GM18870 (cell line): ENCODE measurements around the gene STRBP.
"Not testable (repeated sequence)": the region's sequence is repeated elsewhere in the genome, so short reads cannot be mapped to it uniquely, and the experiment has no call there.

Experiments used
- ATAC-seq: cut with Tn5 transposase; IDR thresholded peaks from one replicate; pipeline ENCODE4 v1.9.1; 2021; ENCODE audit warnings: moderate library complexity; ENCODE audit not compliant: unreplicated experiment

STRBP gene

DNA sequence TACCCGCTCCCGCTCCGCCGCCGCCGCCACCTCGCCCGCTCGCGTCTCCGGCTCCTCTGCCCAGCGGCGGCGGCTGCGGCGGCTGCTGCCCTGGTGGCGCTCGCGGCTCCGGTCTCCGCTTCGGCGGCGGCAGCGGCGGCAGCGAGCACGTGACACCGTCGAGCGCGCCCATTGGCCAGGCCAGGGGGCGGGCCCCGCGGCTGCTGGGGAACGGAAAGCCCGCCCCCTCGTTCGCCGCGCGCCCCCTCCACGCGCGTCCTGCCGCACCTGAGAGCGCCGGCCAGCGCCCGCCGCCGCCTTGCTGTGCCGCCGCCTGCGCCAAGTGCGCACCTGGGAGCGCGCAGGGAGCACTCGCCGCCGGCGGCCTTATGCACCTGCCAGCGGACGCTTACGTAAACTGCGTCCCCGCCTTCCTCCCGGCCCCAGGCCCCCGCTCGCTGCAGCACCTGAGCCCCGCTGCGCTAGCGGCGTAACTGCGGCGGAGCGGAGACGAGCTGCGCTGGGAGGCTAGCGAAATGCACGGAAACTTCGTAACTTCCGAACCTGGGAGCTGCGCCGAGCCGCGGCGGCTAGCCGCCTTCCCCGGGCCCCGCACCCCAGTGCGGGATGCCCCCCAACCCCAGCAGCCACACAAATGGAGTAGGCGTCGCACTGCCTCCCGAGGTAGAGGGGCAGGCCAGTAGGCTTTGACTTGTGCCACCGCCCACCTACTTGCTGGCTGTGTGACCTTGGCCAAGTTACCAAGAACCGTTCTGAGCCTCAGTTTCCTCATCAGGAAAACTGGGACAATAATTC is at the start of gene STRBP:
TSS of gene STRBP (minus strand) at position 122 of the 795 bp plus-strand sequence. CDS start 84,452 bp downstream, outside the sequence.
- peak; percentile 72 for ATAC-seq

GRCh38 chr9:123316053-123316718 is 47.8 kb upstream of the STRBP start:
- ATAC-seq = no peak

DNA sequence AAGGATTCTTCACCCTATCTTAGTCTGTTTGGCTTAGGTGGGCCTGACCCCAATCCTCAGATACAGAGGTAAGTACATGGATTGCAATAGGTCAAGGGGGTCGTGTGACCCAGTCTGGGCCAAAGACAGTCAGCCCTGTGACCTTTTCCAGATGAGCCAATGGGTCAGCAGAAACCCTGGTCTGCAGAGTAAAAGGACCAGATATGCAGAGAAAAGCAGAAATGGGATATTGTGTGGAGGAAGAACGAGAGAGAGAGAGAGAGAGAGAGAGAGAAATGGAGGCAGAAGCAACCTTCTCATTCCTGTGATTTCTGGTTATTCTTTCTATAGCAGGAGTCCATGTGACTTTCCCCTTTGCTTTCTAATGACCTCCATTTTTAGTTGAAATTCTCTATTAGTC is 47.2 kb upstream of the STRBP start:
- ATAC-seq = no peak

- no peak for ATAC-seq
Observed at GRCh38 chr9:123314617-123315016, 46.2 kb upstream of the STRBP start.

- no peak for ATAC-seq
Observed at GRCh38 chr9:123312306-123312877, 44.0 kb upstream of the STRBP start.

GRCh38 chr9:123311250-123311752 is 42.9 kb upstream of the STRBP start:
- no peak for ATAC-seq

DNA sequence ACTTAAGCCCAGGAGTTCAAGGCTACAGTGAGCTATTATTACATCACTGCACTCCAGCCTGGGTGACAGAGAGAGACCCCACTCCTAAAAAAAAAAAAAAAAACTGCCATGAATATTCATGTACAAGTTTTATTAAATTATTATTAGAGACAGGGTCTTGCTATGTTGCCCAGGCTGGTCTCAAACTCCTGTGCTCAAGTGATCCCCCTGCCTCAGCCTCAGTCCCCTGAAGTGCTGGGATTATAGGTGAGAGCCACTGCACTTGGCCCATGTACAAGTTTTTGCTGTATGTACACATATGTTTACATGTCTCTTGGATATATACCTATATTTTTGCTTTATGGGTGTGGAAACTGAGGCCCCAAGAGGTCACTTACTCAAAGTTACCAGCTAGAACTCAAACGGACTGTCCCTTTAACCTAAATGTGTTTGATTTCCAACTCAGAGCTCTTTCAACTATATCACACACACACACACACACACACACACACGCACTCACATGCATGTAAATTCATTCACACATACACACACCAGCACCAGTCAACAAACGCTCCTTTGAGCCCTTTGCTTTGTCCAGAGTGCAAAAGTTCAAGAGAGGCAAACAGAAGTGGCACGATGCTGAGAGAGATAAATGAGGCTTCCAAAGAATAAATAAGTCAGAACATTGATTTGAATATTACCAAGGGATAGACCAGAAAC is 42.3 kb upstream of the STRBP start:
- ATAC-seq = no peak

DNA sequence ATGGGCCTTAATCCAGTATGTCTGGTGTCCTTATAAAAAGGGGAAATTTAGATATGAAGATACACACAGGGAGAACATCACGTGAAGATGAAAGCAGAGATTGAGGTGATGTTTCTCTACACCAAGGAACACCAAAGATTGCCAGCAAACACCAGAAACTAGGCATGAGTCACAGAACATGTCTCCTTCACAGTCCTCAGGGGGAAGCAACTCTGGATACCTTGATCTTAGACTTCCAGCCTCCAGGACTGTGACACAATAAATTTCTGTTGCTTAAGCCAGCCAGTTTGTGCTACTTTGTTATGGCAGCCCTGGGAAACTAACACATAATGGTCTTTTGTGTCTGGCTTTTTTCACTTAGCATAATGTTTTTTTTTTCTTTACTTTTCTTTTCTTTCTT is 41.2 kb upstream of the STRBP start:
- no peak for ATAC-seq

DNA sequence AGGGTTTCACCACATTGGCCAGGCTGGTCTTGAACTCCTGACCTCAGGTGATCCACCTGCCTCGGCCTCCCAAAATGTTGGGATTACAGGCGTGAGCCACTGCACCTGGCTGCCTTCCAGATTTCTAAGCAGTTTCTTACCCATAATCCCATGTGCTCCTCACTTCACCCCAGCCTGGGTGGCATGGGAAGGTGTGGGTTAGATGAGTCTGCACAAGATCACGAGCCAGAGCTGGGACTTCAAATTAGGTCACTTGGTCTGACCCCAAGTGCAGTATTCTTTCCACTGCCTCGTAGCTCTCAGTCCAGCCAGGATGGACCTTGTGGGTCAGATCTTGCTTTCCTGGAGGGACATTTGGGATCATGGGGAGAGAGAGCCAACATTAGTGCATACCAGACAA is 37.5 kb upstream of the STRBP start:
- ATAC-seq = no peak

DNA sequence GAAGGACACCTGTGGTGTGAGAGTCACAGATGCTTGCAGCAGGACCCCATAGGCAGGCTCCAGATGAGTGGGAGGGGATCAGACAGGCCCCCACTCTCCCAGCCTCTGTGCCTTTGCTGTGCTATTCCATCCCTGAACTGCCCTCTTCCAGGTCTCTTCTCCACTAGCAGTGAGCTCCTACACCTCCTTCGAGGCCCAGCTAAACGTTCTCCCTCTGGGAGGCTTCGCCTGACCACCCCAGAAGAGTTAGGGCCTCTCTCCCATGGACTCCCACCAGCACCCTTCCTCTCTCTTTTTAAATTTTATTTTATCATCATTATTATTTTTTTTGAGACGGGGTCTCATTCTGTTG is 35.9 kb upstream of the STRBP start:
- no peak for ATAC-seq

DNA sequence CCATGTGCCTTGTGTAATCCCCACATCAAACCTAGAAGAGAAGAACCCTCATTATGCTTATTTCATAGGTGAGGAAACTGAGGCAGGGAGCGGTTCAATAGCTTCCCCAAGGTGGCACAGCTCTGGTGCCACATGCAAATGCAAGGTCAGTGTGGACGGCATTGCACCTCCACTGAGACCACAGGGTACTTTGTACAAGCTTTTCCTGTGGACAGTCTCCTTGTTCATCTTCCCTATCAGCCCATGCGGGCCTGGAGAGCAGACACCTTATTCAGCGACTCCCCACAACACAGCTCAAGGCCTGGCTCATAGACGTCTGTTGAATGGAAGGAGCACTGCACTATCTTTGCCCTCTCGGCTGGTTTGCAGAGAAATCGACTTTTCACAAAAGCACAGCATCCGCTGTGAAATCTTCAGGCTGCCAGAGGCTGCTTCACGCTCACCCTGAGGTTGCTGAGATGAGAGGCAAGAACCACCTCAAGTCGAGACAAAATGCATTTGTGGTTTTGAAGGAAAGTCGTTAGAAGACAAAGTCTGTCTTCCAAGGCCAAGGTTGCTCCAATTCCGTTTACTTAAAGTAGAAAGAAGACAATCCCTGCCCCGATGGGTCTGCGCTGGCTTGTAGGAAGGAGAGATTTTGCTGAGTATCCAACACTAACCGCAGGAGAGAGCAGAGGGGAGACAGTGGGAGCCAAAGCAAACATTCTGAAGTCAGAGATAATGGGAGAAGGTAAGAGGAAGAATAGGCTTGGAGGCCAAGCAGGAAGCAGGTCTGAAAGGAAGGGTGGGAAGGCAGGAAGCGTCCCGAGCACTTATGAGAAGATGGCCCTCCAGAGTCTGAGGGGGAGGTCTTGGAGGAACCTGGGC is 34.2 kb upstream of the STRBP start:
- no peak for ATAC-seq

- not testable (repeated sequence) for ATAC-seq
Observed at GRCh38 chr9:123301936-123302335, 33.5 kb upstream of the STRBP start.

GRCh38 chr9:123300554-123300953 is 32.2 kb upstream of the STRBP start:
- ATAC-seq = no peak

DNA sequence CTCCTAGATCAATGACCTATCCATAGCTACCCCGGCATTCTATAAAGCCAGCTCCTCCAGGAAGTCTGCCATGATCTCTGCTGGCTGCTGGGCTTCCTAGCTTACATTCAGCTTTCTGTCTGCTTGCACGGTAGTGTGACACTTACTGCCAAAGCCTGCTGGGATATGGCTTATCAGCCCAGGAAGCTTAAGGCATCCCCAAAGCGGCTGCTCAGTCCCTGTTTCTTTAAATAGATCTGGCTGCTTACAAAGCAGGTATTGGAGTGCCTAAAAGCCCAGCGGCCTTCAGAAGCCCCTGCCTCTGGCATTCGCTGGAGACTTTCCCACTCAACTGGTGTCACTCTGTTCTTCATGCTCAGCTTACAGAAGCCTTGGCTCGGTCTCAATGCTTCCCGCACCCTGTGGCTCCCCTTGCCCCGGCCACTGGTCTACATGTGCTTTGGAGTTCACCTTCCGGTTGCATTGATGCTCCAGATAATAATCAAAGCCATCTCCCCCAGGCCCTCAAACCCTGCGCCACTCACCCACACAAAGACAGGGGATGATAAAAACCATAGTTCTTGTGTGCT is 31.3 kb upstream of the STRBP start:
- ATAC-seq = no peak

GRCh38 chr9:123296174-123296573 is 27.8 kb upstream of the STRBP start:
- no peak for ATAC-seq

GRCh38 chr9:123291736-123292135 is 23.4 kb upstream of the STRBP start:
- no peak for ATAC-seq

- no peak for ATAC-seq
Observed at GRCh38 chr9:123290764-123291163, 22.4 kb upstream of the STRBP start.

- ATAC-seq = no peak
Observed at GRCh38 chr9:123287639-123288038, 19.3 kb upstream of the STRBP start.

GRCh38 chr9:123286324-123286723 is 17.9 kb upstream of the STRBP start:
- no peak for ATAC-seq

DNA sequence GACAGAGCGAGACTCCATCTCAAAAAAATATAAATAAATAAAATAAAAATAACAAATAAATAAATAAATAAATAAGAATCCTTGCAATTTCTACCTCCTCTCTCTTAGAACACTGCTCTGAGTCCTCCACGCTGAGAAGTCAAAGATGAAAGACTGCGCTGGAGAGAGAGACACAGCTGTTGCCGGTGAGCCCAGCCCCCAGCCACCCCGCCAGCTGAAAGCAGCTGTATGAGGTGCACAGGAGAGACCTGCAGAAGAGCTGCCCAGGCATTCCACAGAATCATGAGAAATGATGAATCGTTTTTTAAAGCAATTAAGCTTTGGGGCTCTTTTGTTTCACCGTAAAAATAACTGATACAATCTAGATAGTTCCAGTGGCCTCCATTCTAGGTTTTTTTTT is 16.3 kb upstream of the STRBP start:
- ATAC-seq = no peak
